PC-9 (cell line): Measurements from ENCODE around the gene ENPP3.

Source experiments
- CTCF ChIP-seq: fragments of 200-600 bp; sonication (generic); conservative IDR thresholded peaks from 2 replicates; pipeline ENCODE4 v1.6.1; 2017; ENCODE audit warnings: mixed run types, antibody characterized with exemption, mild to moderate bottlenecking, moderate library complexity
- EZH2 ChIP-seq: fragments of 200-600 bp; sonication (generic); IDR thresholded peaks from 2 replicates; pipeline ENCODE4 v1.8.0; 2017; ENCODE audit warnings: antibody characterized with exemption, low read depth

- TF ChIP-seq CTCF (no peak), EZH2 (no peak)
These were observed 48.2 kb downstream of the ENPP3 start for GRCh38 chr6:131685266-131685780.
